Measurements from ENCODE around the gene THAP4.

Gene THAP4

DNA sequence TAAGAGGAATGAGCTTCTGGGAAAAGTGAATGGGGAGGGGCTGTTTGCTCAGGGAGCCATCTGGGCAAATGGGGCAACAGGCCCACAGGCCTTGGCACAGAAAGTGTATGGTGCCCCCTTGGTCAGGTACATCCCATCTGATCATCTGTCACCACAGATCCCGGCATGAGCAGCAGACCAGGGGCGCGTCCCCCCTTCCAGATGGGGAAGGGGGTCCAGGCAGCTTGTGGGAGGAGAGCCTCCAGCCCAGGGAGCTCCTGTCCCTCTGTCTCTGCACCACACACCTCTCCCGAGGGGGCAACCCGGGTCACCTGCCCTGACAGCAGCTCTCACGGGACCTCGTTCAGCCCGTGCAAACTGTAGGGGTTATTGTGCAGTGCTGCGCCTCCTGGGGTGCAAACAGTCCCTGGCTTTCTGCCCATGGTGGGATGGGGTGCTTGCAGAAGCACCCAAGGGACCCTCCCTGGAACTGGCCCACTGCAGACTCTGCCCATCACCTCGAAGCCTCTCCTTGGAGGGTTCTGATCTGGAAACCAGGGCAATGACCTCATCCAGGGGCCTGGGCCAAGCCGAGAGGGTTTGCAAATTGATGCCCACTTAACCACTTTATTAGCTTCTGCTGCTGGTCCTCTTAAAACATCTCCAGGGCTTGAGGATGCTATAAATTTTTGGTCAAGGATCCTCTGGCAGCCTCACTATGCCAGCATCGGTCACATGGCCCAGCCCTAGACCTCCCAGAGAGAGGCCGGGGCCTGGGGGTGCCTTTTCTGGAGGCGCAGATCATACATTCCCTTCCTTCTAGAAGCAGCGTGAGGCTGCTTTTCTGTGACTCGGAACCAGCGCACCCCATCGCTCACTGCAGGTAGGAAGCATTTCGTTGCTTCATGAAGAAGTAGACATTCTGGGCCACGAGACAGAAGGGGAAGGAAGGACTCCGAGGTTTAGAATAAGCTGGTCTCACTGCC lies 86.1 kb downstream of the THAP4 start:
- no peak for FAIRE-seq
- DNase-seq (ENCODE audit: insufficient read length, low spot score), result no peak
- TF ChIP-seq PAX5 (IDR thresholded peaks at IDR 0.05; ENCODE audit: insufficient read depth, low read length, severe bottlenecking) (no peak), TAF1 (IDR thresholded peaks at IDR 0.05; ENCODE audit: low read depth, low read length) (no peak), POLR2A (IDR thresholded peaks at IDR 0.05; ENCODE audit: low read depth, low read length) (no peak), POLR2AphosphoS5 (IDR thresholded peaks at IDR 0.05; ENCODE audit: low read depth, low read length) (no peak), POU2F2 (IDR thresholded peaks at IDR 0.05; ENCODE audit: low read depth, low read length) (no peak), SPI1 (IDR thresholded peaks at IDR 0.05; ENCODE audit: low read depth, low read length) (no peak)

DNA sequence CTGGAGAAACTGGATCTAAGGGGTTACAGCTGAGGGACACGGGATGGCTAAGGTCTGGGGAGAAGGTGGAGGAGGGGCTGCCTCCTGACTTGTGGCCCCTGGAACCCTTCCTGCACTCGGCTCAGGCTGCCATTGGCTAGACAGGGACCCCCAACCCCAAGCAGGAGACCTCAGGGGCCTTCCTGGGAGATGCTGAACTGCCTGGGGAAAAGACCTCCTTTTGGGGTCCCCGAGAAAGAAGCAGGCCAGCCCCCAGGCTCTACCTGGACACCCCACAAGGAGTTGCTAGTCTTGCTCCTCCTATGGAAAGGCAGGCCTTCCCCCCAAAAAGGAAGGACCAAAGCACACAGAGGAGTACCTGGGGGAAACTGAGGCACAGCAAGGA lies 88.5 kb downstream of the THAP4 start:
- TF ChIP-seq SPI1 (IDR thresholded peaks at IDR 0.05; ENCODE audit: low read depth, low read length), result no peak
- FAIRE-seq, result no peak

DNA sequence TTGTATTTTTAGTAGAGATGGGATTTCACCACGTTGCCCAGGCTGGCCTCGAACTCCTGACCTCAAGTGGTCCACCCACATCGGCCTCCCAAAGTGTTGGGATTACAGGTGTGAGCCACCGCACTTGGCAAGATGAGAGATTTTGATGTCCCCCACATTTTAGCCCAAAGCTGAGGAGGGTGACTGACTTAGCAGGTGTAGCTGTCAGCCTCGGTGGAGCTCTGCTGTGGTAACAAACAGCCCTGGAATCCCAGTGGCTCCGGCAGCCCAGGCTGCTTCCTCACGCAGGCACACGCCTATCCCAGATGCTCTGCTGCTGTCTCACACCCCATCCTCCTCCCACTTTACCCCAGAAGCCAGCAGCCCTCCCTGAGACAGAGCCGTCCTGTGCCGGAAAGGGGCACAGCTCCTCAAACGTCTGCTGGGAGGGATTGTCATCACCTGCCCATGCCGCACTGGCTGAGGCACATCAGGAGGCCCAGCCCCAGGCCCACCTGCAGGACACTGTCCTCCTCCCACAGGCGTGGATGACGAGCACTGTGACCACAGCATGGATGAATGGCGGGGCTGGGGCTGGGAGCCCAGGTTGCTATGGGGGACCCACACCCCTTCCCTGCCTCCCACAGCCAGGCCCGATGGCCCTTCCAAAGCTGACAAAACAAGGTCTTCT lies 89.0 kb downstream of the THAP4 start:
- no peak for TF ChIP-seq POLR2A (IDR thresholded peaks at IDR 0.05; ENCODE audit: low read depth, low read length)
- no peak for TF ChIP-seq POLR2AphosphoS5 (IDR thresholded peaks at IDR 0.05; ENCODE audit: low read depth, low read length)
- no peak for TF ChIP-seq POU2F2 (IDR thresholded peaks at IDR 0.05; ENCODE audit: low read depth, low read length)
- TF ChIP-seq SPI1 (IDR thresholded peaks at IDR 0.05; ENCODE audit: low read depth, low read length), result no peak
- no peak for TF ChIP-seq PAX5 (IDR thresholded peaks at IDR 0.05; ENCODE audit: insufficient read depth, low read length, severe bottlenecking)
- TF ChIP-seq TAF1 (IDR thresholded peaks at IDR 0.05; ENCODE audit: low read depth, low read length), result no peak
- DNase-seq (ENCODE audit: insufficient read length, low spot score) (no peak), FAIRE-seq (no peak)

More for the DNA sequence above, 88.5 kb downstream of the THAP4 start:
- no peak for DNase-seq (ENCODE audit: insufficient read length, low spot score)

DNA sequence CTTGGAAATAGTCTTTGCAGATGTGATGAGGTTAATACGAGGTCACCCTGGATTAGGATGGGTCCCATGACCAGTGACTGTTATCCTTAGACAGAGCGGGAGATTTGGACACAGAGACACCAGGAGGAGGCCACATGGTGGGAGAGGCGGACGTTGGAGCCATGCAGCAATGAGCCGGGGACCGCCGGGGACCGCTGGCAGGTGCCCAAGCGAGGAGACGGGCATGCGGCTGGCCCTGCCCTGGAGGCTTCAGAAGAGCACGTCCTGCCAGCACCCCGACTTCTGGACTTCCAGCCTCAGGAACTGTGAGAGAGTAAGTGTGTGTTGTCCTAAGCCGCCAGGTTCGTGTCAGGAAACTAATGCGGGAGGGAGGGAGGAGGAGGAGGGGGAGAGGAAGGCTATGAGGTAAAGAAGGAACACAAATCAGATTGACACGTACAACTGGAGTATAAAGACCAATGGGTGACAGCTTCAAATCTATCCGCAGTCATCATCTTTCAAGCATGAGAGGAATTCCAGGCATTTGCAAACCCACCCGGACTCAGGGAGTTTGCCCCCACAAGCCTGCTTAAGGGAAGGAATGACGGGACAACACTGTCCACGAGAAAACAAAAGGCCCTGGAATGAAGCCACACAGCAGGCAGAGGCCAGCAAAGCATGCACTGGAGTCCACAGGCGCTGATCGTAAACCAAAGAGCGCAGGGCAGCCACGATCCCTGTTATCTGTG lies 90.0 kb downstream of the THAP4 start:
- FAIRE-seq, result no peak
- TF ChIP-seq POU2F2 (IDR thresholded peaks at IDR 0.05; ENCODE audit: low read depth, low read length) (no peak), PAX5 (IDR thresholded peaks at IDR 0.05; ENCODE audit: insufficient read depth, low read length, severe bottlenecking) (no peak), POLR2A (IDR thresholded peaks at IDR 0.05; ENCODE audit: low read depth, low read length) (no peak), SPI1 (IDR thresholded peaks at IDR 0.05; ENCODE audit: low read depth, low read length) (no peak), TAF1 (IDR thresholded peaks at IDR 0.05; ENCODE audit: low read depth, low read length) (no peak), POLR2AphosphoS5 (IDR thresholded peaks at IDR 0.05; ENCODE audit: low read depth, low read length) (no peak)
- no peak for DNase-seq (ENCODE audit: insufficient read length, low spot score)

DNA sequence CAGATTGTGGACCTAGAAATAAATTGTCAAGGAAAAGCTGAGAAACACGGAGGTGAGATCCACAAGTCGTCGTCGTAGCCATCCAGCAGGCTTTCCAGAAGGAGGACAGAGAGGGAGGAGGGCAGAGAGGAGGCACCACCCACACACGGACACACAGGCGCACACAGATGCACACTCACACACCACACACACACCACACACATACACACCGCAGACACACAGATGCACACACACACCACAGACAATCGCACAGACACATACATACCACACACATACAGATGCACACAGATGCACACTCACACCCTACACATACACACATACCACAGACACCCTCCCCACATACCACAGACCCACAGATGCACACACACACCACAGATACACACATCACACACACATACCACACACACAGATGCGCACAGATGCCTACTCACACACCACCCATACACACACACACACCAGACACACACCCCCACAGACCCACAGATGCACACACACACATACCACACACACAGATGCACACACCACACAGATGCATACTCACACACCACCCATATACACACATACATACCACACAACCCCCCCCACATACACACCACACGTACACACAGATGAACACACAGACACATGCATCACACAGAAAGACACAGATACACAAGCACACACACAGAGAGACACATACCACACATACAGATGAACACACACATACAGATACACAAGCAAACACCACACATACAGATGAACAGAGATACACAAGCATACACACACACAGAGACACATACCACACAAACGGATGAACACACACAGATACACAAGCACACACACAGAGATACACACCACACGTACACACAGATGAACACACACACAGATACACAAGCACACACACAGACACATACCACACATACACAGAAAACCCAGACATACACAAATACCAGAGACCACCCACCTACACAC lies 91.2 kb downstream of the THAP4 start:
- peak; percentile 88 for FAIRE-seq
- TF ChIP-seq POLR2AphosphoS5 (IDR thresholded peaks at IDR 0.05; ENCODE audit: low read depth, low read length), result no peak
- no peak for TF ChIP-seq POU2F2 (IDR thresholded peaks at IDR 0.05; ENCODE audit: low read depth, low read length)
- TF ChIP-seq TAF1 (IDR thresholded peaks at IDR 0.05; ENCODE audit: low read depth, low read length), result no peak
- TF ChIP-seq PAX5 (IDR thresholded peaks at IDR 0.05; ENCODE audit: insufficient read depth, low read length, severe bottlenecking), result no peak
- no peak for TF ChIP-seq POLR2A (IDR thresholded peaks at IDR 0.05; ENCODE audit: low read depth, low read length)
- no peak for TF ChIP-seq SPI1 (IDR thresholded peaks at IDR 0.05; ENCODE audit: low read depth, low read length)
- no peak for DNase-seq (ENCODE audit: insufficient read length, low spot score)

DNA sequence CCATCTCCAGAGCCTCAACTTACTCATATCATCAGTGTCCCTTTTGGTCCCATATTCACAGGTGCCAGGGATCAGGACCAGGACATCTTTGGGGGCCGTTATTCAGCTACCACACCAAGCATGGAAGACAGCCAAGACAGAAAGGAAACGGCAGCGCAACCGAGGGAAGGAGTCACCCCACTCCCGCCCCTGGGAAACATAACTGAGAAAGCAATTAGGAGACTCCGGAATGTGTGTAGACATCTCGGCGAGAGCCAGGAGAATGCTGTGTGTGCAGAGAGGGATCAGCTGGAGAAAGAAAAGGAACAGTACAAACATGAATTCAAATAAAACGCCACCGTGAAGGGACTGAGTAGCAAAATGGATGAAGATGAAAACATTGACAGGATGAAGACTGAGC lies 91.9 kb downstream of the THAP4 start:
- FAIRE-seq (no peak), DNase-seq (ENCODE audit: insufficient read length, low spot score) (no peak)
- no peak for TF ChIP-seq POLR2AphosphoS5 (IDR thresholded peaks at IDR 0.05; ENCODE audit: low read depth, low read length)
- no peak for TF ChIP-seq POLR2A (IDR thresholded peaks at IDR 0.05; ENCODE audit: low read depth, low read length)
- no peak for TF ChIP-seq SPI1 (IDR thresholded peaks at IDR 0.05; ENCODE audit: low read depth, low read length)
- TF ChIP-seq TAF1 (IDR thresholded peaks at IDR 0.05; ENCODE audit: low read depth, low read length), result no peak
- TF ChIP-seq PAX5 (IDR thresholded peaks at IDR 0.05; ENCODE audit: insufficient read depth, low read length, severe bottlenecking), result no peak

DNA sequence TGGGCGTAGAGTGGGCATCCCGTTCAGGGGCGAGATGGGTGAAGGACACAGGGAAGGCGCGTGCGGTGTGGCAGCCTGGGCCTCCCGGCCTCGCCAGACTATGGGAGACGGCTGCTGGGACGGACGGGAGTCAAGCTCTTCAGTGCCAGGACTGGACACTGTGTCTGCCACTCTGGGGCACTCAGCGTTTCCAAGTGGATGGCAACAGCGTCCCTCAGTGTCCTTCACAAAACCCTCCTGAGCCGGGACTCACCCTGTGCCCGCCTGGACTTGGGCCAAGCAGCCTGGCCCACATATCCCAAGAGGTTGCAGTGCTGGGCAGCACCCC lies 94.7 kb downstream of the THAP4 start:
- no peak for FAIRE-seq
- TF ChIP-seq PAX5 (IDR thresholded peaks at IDR 0.05; ENCODE audit: insufficient read depth, low read length, severe bottlenecking), result no peak
- no peak for TF ChIP-seq POLR2A (IDR thresholded peaks at IDR 0.05; ENCODE audit: low read depth, low read length)
- DNase-seq (ENCODE audit: insufficient read length, low spot score), result no peak

DNA sequence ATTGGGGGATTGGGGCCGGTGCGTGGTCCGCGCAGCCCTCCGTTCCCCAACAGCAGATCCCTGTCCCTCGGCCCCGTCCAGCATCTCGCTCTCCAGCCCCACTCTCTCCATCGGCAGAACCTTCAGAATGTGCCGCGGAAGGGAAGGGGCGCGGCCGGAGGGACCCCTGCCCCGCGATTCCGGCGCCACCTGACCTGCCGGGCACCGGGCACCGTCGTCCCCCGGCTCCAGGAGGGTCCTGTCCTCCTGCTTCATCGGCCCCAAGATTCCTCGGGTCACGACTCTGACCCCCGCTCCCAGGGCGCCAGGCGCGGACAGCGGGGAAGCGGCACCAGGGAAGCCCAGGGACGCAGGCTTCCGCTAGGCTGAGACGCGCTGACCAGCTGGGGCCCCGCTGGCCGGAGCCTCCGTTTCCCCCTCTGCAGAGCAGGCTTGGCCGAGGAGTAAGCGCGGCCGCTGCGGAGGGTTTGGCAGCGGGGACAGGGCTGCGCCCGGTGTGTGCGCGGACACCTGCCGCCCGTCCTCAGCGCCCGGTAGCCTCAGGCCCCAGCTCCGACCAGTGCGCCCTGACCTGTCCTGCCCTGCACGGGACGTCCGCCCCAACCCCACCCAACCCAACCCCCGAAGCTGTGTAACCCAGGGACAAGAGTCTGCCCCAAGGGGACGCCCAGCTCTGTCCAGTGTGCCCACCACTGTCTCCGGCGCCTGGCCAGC lies 95.2 kb downstream of the THAP4 start:
- TF ChIP-seq TAF1 (IDR thresholded peaks at IDR 0.05; ENCODE audit: low read depth, low read length) (no peak), POLR2A (IDR thresholded peaks at IDR 0.05; ENCODE audit: low read depth, low read length) (no peak), POU2F2 (IDR thresholded peaks at IDR 0.05; ENCODE audit: low read depth, low read length) (no peak), PAX5 (IDR thresholded peaks at IDR 0.05; ENCODE audit: insufficient read depth, low read length, severe bottlenecking) (no peak), SPI1 (IDR thresholded peaks at IDR 0.05; ENCODE audit: low read depth, low read length) (no peak), POLR2AphosphoS5 (IDR thresholded peaks at IDR 0.05; ENCODE audit: low read depth, low read length) (no peak)
- no peak for FAIRE-seq

More for the DNA sequence above, 95.2 kb downstream of the THAP4 start:
- DNase-seq (ENCODE audit: insufficient read length, low spot score), result no peak

Data from GM12891 (cell line).